ENCODE data around the gene NFATC2IP. TPM values are rescaled to one million over a fixed set of nuclear protein-coding genes. Genes with fewer than 3 reads are reported as not detected.

Gene NFATC2IP
- total RNA-seq, 1 experiment from 2014 or later: 19.7 TPM

GRCh38 chr16:28998837-28999236, 48.1 kb downstream of the NFATC2IP start:
- no peak for DNase-seq (ENCODE audit: low read depth)

GRCh38 chr16:28999577-28999976, 48.8 kb downstream of the NFATC2IP start:
- DNase-seq (ENCODE audit: low read depth): no peak

GRCh38 chr16:29000019-29000418, 49.3 kb downstream of the NFATC2IP start:
- no peak for DNase-seq (ENCODE audit: low read depth)

- DNase-seq (ENCODE audit: low read depth): peak; percentile 36
Measured at GRCh38 chr16:29004496-29005139, 53.9 kb downstream of the NFATC2IP start.

- DNase-seq (ENCODE audit: low read depth): peak; percentile 90
Measured at GRCh38 chr16:29007730-29008593, 57.2 kb downstream of the NFATC2IP start.

- no peak for DNase-seq (ENCODE audit: low read depth)
Measured at GRCh38 chr16:29009050-29009837, 58.5 kb downstream of the NFATC2IP start.

- DNase-seq (ENCODE audit: low read depth): no peak
Measured at GRCh38 chr16:29009838-29010166, 59.1 kb downstream of the NFATC2IP start.

- no peak for DNase-seq (ENCODE audit: low read depth)
Measured at GRCh38 chr16:29011112-29011511, 60.4 kb downstream of the NFATC2IP start.

- DNase-seq (ENCODE audit: low read depth): no peak
Measured at GRCh38 chr16:29011851-29012250, 61.1 kb downstream of the NFATC2IP start.

- no peak for DNase-seq (ENCODE audit: low read depth)
Measured at GRCh38 chr16:29012913-29013553, 62.3 kb downstream of the NFATC2IP start.

- DNase-seq (ENCODE audit: low read depth): no peak
Measured at GRCh38 chr16:29014561-29015069, 63.9 kb downstream of the NFATC2IP start.

Other genes starting within 250 kb of the NFATC2IP start
- 50.5 and 102 TPM in 2 replicates for gene EIF3C, start 239.5 kb upstream of the NFATC2IP start, total RNA-seq (2014; rRNA removed; shearing (Covaris generic))
- gene NPIPB9, start 199.2 kb upstream of the NFATC2IP start, total RNA-seq (2014; rRNA removed; shearing (Covaris generic)): not detected in 2 replicates
- gene ATXN2L, start 127.9 kb upstream of the NFATC2IP start, total RNA-seq (2014; rRNA removed; shearing (Covaris generic)): 25.4 and 30.5 TPM in 2 replicates
- 157 and 180 TPM in 2 replicates for gene TUFM, start 104.6 kb upstream of the NFATC2IP start, total RNA-seq (2014; rRNA removed; shearing (Covaris generic))
- 10.7 and 19.4 TPM in 2 replicates for gene SH2B1, start 87.1 kb upstream of the NFATC2IP start, total RNA-seq (2014; rRNA removed; shearing (Covaris generic))
- gene ATP2A1, start 72.4 kb upstream of the NFATC2IP start, total RNA-seq (2014; rRNA removed; shearing (Covaris generic)): 0.48 TPM in 1 of 2 replicates, not detected in the other
- 30.2 and 54.1 TPM in 2 replicates for gene RABEP2, start 25.7 kb upstream of the NFATC2IP start, total RNA-seq (2014; rRNA removed; shearing (Covaris generic))
- gene CD19, start 19.0 kb upstream of the NFATC2IP start, total RNA-seq (2014; rRNA removed; shearing (Covaris generic)): not detected in 2 replicates
- gene SPNS1, start 23.8 kb downstream of the NFATC2IP start, total RNA-seq (2014; rRNA removed; shearing (Covaris generic)): 22.8 and 31.8 TPM in 2 replicates
- gene LAT, start 34.1 kb downstream of the NFATC2IP start, total RNA-seq (2014; rRNA removed; shearing (Covaris generic)): 4.8 and 8.6 TPM in 2 replicates